Activated naive CD8-positive, alpha-beta T cell treated with anti-CD3 and anti-CD28 coated beads for 36 hours (primary cell): ENCODE data around the gene PGA3. TPM values are rescaled to one million over a fixed set of nuclear protein-coding genes. Genes with fewer than 3 reads are reported as not detected.
"Not testable (repeated sequence)": the region's sequence is repeated elsewhere in the genome, so short reads cannot be mapped to it uniquely, and the experiment has no call there.

Experiments used
- DNase-seq: peaks from one replicate; pipeline ENCODE4 v3.0.0; 2021
- H3K27ac Mint-ChIP-seq: one replicate; pipeline ENCODE4 v1.8.0; 2022; ENCODE audit warnings: mild to moderate bottlenecking, moderate library complexity, mixed read lengths
- H3K27me3 Mint-ChIP-seq: one replicate; pipeline ENCODE4 v1.8.0; 2022; ENCODE audit warnings: mild to moderate bottlenecking, mixed read lengths
- H3K36me3 Mint-ChIP-seq: one replicate; pipeline ENCODE4 v1.8.0; 2021; ENCODE audit warnings: mild to moderate bottlenecking, mixed read lengths
- H3K4me1 Mint-ChIP-seq: one replicate; pipeline ENCODE4 v1.8.0; 2021; ENCODE audit warnings: mixed read lengths
- H3K4me3 Mint-ChIP-seq: one replicate; pipeline ENCODE4 v1.8.0; 2022; ENCODE audit warnings: mild to moderate bottlenecking, moderate library complexity, mixed read lengths
- H3K9me3 Mint-ChIP-seq: one replicate; pipeline ENCODE4 v1.8.0; 2022; ENCODE audit warnings: mixed read lengths
- total RNA-seq, 2 experiments: library from RNA; stranded (reverse); gene quantifications; one replicate each; pipeline ENCODE4 v1.2.3, GENCODE V29; 2021

Gene PGA3
- total RNA-seq, 2 experiments from 2014 or later = not detected

DNA sequence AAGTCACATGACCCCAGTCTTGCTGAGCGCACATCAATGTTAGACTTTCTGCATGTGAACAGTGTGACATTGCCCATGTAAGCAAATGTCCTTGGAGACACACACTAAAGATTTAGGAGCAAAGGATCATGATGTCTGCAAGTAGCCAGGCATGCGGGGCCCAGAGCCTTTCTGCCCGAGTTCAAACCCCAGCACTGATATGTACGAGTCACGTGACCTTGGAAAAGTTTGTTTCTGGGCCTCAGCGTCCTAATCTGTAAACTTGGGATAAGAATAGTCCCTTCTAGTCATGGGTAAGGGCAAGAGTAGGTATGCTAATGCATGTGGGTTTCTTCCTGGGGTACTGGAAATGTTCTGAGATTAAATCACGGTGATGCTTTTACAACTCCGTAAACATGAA lies 16.8 kb upstream of the PGA3 start:
- no peaks in the 10 kb centered on the region for H3K9me3 Mint-ChIP-seq
- no peak for DNase-seq
- H3K4me3 Mint-ChIP-seq = no peak overlapping the region
- H3K27ac Mint-ChIP-seq = no peak overlapping the region
- no peaks in the 10 kb centered on the region for H3K36me3 Mint-ChIP-seq
- H3K27me3 Mint-ChIP-seq = no peaks in the 10 kb centered on the region
- H3K4me1 Mint-ChIP-seq = peaks cover 3% of the 10 kb centered on the region

DNA sequence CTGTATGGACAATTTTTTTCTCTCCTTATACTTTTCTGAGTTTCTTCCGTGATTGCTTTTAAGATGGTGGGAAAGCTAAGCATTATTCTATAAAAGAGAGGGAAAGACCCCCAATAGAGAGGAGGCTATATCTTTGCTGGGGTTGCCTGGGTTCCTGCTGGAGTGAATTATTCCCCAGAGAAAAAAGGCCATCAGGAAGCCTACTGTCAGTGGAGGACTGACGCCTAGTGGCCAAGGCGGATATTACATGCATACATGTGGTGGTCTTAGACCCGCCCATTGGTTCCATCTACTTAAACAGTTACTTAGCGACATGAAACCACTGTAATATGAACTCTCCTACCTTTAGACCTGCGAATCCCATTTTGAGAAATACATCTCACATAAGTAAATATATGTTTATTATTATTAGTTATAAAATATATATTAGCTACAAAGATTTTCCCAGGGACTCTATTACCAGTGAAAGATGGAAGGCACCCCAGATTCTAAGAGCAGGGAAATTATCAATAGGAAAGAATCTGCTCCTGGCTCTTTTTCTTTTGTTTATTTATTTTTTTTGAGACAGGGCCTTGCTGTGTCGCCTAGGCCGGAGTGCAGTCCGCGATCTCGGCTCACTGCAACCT lies 15.7 kb upstream of the PGA3 start:
- Mint-ChIP-seq H3K27ac (no peak overlapping the region), H3K4me1 (peaks cover 3% of the 10 kb centered on the region), H3K27me3 (no peaks in the 10 kb centered on the region), H3K4me3 (no peak overlapping the region), H3K9me3 (no peaks in the 10 kb centered on the region), H3K36me3 (no peaks in the 10 kb centered on the region)
- peak; percentile 74 for DNase-seq

DNA sequence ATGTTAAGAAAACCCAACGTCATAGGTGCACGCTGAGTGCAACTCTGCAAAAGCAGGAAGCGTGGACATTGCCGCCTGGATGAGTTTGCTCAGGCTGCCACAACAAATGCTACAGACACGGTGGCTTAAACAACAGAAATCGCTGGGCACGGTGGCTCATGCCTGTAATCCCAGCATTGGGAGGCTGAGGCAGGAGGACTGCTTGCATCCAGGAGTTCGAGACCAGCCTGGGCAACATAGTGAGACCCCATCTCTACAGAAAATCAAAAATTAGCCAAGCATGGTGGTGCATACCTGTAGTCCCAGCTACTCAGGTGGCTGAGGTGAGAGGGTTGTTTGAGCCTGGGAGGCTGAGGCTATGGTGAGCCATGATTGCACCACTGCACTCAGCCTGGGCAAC lies 13.4 kb upstream of the PGA3 start:
- no peaks in the 10 kb centered on the region for H3K9me3 Mint-ChIP-seq

GRCh38 chr11:61193596-61193995 lies 9.7 kb upstream of the PGA3 start:
- no peak overlapping the region for H3K27ac Mint-ChIP-seq
- H3K4me1 Mint-ChIP-seq = no peaks in the 10 kb centered on the region
- no peak for DNase-seq
- peaks cover 5% of the 10 kb centered on the region for H3K27me3 Mint-ChIP-seq
- H3K36me3 Mint-ChIP-seq = no peaks in the 10 kb centered on the region
- H3K4me3 Mint-ChIP-seq = no peak overlapping the region
- no peaks in the 10 kb centered on the region for H3K9me3 Mint-ChIP-seq

More for the DNA sequence above, 13.4 kb upstream of the PGA3 start:
- Mint-ChIP-seq H3K4me1 (peaks cover 3% of the 10 kb centered on the region), H3K36me3 (no peaks in the 10 kb centered on the region), H3K27me3 (peaks cover 3% of the 10 kb centered on the region), H3K4me3 (no peak overlapping the region), H3K27ac (no peak overlapping the region)
- no peak for DNase-seq

DNA sequence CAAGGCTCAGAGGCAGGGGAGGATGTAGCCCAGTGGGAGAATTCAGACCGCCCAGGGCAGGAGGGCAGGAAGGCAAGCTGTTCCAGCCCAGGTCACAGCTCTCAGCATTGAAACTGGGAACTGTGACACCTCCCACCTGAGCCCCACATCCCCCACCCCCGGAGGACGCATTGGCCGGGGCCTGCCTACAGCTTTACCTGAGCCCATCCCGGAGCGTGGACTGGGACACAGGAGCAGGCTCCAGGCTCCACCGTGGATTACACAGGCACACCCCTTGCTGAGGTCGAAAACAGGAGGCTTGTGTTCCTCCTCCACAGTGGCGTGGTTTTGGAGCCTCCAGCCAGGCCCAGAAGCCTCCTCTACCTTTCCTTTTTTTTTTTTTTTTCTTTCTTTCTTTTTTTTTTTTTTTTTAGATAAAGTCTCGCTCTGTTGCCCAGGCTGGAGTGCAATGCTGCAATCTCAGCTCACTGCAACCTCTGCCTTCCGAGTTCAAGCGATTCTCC lies 9.1 kb upstream of the PGA3 start:
- Mint-ChIP-seq H3K27me3 (peaks cover 5% of the 10 kb centered on the region), H3K27ac (no peak overlapping the region), H3K36me3 (no peaks in the 10 kb centered on the region), H3K4me1 (no peaks in the 10 kb centered on the region), H3K9me3 (no peaks in the 10 kb centered on the region), H3K4me3 (no peak overlapping the region)
- no peak for DNase-seq

DNA sequence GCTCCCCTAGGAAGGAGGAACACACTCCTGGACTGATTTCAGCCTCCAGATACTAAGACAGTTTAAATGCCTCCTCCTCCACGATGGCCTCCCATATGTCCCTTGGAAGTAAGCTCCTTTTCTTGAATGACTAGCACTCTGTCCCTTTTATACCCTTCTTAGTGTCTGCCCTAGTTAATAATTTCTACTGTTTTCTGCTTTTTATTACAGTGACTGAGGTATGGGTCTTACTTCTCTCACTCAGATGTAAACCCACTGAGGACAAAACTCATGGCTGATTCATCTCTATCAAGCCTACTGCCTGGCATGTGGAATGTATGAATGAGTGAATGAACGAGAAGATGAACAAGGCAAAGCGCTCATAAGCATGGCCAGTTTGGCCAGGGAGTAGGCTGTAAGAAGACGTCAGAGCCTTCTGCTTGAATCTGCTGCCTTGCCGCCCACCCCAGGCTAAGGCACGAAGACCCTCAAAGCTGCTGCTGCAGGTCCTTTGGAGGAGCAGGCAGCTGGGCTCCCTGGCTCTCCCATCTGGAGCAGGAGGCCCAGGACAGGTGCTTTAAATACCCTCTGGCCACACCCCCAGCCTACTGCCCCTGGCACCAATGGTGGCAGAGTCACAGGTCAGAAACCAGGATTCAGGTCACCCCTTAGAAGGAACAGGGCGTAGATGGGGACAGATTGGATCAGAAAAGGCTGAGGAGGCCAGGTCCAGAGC lies 8.2 kb upstream of the PGA3 start:
- Mint-ChIP-seq H3K4me1 (no peaks in the 10 kb centered on the region), H3K27ac (no peak overlapping the region), H3K9me3 (no peaks in the 10 kb centered on the region), H3K36me3 (no peaks in the 10 kb centered on the region), H3K4me3 (no peak overlapping the region), H3K27me3 (peaks cover 5% of the 10 kb centered on the region)
- no peak for DNase-seq

DNA sequence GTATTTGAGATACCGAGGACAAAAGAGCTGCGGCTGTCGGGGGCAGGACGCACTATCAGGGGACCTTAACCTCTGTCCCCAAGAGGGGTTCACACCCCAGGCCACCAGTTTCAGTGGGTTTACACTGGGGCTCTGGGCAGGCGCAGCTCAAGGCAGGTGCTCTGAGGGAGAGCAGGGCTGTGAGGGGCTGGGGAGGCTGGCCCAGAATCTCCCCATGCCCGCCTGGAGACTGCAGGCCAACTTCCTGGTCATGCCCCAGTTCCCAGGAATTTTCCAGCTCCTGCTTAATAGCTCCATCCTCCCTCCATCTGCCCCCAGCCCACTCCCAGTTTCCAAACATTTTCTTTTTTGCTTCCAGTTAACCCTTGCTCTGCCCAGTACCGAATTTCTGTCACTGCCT lies 7.6 kb upstream of the PGA3 start:
- H3K4me1 Mint-ChIP-seq = no peaks in the 10 kb centered on the region
- DNase-seq = no peak
- H3K27ac Mint-ChIP-seq = no peak overlapping the region
- no peaks in the 10 kb centered on the region for H3K36me3 Mint-ChIP-seq
- H3K4me3 Mint-ChIP-seq = no peak overlapping the region
- peaks cover 5% of the 10 kb centered on the region for H3K27me3 Mint-ChIP-seq
- H3K9me3 Mint-ChIP-seq = no peaks in the 10 kb centered on the region

DNA sequence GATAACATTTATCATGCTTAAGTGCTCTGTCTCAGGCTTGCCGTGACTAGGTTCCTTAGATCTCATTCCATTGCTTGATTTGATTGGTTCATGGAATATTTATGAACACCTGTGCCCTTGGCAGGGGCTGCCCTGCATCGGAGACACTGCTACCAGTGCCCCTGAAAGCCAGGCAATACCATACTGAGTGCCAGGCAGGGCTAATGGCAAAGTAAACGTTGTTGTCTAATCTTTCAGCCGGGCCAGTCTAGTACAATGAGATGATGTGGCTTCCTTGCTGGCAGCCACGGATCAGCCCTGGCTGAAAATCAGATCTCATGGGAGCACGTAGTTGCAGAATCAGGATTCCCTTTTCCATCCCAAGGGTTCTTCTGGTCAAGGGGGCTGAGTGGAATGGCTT lies 5.0 kb upstream of the PGA3 start:
- no peaks in the 10 kb centered on the region for H3K36me3 Mint-ChIP-seq
- H3K4me3 Mint-ChIP-seq = no peak overlapping the region
- H3K27ac Mint-ChIP-seq = no peak overlapping the region

GRCh38 chr11:61198948-61199523 lies 4.3 kb upstream of the PGA3 start:
- Mint-ChIP-seq H3K9me3 (no peaks in the 10 kb centered on the region), H3K36me3 (no peaks in the 10 kb centered on the region), H3K4me3 (no peak overlapping the region), H3K27me3 (peaks cover 17% of the 10 kb centered on the region), H3K4me1 (no peaks in the 10 kb centered on the region), H3K27ac (no peak overlapping the region)
- DNase-seq = no peak

More for the DNA sequence above, 5.0 kb upstream of the PGA3 start:
- Mint-ChIP-seq H3K27me3 (peaks cover 17% of the 10 kb centered on the region), H3K9me3 (no peaks in the 10 kb centered on the region), H3K4me1 (no peaks in the 10 kb centered on the region)
- no peak for DNase-seq

- no peak overlapping the region for H3K27ac Mint-ChIP-seq
- H3K27me3 Mint-ChIP-seq = peaks cover 15% of the 10 kb centered on the region
- no peaks in the 10 kb centered on the region for H3K4me1 Mint-ChIP-seq
- no peak for DNase-seq
- H3K36me3 Mint-ChIP-seq = no peaks in the 10 kb centered on the region
- no peaks in the 10 kb centered on the region for H3K9me3 Mint-ChIP-seq
- no peak overlapping the region for H3K4me3 Mint-ChIP-seq
These were observed 1.8 kb upstream of the PGA3 start for GRCh38 chr11:61201476-61201875.

GRCh38 chr11:61203873-61204272 lies 558 bp downstream of the PGA3 start:
- not testable (repeated sequence) for H3K4me1 Mint-ChIP-seq, DNase-seq, H3K9me3 Mint-ChIP-seq, H3K27ac Mint-ChIP-seq, H3K4me3 Mint-ChIP-seq, H3K36me3 Mint-ChIP-seq
- peaks cover 15% of the 10 kb centered on the region for H3K27me3 Mint-ChIP-seq

DNA sequence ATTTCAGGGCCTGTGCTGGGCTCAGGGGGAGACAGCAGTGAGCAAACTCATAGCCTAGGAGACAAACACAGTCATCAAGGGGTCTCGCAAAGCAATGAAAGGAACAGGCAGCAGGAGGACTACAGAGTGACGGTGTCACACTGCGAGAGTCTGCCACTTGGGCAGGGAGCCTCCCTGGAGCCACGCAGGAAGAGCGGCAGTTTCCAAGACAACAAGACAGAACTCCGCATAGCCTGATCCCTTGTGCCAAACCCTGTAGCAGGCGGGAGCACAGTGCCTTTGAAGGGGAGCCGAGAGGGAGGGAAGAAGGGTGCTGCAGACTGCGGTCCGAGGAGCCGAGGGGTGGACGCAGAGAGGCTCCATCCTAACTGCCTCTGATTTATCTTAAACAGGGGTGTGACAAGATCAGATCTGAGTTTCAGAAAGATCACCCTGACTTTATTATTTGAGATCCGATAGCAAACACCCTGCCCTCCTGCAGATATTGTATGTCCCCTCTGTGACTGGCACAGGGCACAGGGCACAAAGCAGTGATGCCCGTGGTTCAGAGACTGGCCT lies 1.3 kb downstream of the PGA3 start:
- peaks cover 15% of the 10 kb centered on the region for H3K27me3 Mint-ChIP-seq
- not testable (repeated sequence) for H3K36me3 Mint-ChIP-seq, H3K27ac Mint-ChIP-seq, H3K4me1 Mint-ChIP-seq, H3K9me3 Mint-ChIP-seq, DNase-seq, H3K4me3 Mint-ChIP-seq

DNA sequence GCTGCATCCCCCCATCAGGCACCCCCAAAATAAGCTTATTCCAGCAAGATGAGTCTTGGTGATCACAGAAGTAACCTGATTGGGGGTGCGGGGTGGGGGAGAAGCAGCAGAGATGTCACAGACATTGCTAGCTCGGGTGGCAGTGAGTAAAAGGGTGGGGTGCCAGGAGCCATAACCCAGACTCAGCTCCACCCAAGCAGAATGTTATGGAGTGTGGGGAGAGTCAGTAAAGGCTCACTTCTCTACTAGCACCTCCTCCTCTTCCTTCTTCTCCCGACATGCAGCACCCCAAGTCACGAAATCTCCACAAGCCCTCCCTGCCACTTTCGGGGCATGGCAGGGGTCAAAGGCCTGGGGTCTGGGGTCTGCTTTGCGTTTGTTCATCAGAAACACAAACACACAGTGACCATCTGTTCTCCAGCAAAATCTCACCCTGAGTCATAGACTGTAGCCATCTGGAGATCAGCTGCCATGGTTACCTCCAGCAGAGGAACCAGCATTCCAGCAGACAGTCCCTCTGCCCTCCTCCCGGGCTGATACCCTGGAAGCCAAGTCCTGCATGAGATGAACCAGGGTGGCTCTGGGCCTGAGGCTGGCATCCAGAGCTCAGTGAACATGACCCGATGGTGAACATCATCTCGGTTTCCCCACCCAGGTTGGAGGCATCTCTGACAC lies 4.5 kb downstream of the PGA3 start:
- H3K27ac Mint-ChIP-seq, H3K4me1 Mint-ChIP-seq, DNase-seq: not testable (repeated sequence)

DNA sequence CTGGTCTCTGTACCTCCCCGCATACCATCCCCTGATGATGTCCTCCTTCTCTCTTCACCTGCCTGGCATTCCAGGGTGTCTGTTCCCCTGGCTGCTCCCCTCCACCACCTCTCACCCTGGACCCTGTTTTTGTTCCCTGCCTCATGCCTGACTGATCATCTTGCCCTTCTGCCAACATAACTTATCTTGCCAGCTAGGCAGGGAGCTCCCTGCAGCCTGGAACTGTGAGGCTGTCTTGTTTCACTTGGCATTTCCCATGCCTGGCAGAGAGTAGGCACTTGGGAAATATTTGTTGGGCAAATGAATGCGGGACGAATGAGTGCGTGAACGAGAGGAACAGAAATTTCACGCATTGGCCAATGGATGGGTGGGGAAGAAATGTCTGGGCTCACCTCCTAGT lies 7.3 kb downstream of the PGA3 start:
- not testable (repeated sequence) for H3K4me3 Mint-ChIP-seq, H3K36me3 Mint-ChIP-seq, H3K9me3 Mint-ChIP-seq, H3K4me1 Mint-ChIP-seq, H3K27ac Mint-ChIP-seq, H3K27me3 Mint-ChIP-seq, DNase-seq

More for the DNA sequence above, 4.5 kb downstream of the PGA3 start:
- not testable (repeated sequence) for H3K27me3 Mint-ChIP-seq, H3K9me3 Mint-ChIP-seq, H3K36me3 Mint-ChIP-seq, H3K4me3 Mint-ChIP-seq

DNA sequence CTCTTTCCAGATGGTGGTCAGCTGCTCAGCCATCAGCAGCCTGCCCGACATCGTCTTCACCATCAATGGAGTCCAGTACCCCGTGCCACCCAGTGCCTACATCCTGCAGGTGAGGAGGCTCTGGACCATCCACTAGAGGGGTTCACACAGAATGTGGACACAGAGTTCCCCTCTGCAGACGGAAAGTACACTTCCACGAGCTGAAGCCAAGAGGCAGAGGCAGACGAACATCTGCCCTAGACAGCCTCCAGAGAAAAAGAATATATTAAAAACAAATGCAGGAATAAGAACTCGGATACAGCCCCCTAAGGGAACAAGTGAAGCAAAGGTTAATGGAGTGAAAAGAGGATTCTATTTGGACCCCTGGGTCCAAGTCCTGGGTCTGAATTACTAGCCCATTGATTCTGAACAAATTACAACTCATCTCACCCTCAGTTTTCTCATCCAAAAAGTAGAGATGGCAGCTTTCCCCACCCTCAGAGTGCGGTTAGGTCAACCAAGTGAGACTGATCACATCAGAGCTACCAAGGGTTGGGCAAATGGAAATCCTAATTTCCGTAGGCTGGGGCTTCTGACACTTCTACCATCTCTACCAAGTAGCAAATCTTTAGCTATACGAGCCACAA lies 8.1 kb downstream of the PGA3 start:
- not testable (repeated sequence) for H3K27ac Mint-ChIP-seq, H3K9me3 Mint-ChIP-seq, H3K4me3 Mint-ChIP-seq, H3K4me1 Mint-ChIP-seq, DNase-seq, H3K27me3 Mint-ChIP-seq, H3K36me3 Mint-ChIP-seq
